ENCODE measurements around the gene HOXA4. TPM values are rescaled to one million over a fixed set of nuclear protein-coding genes. Genes with fewer than 3 reads are reported as not detected.
A peak's percentile ranks its signal among the peaks of the same experiment; 100 is the strongest.

The HOXA4 gene
- total RNA-seq, 1 donor from 2014 or later = 14.6 TPM

DNA sequence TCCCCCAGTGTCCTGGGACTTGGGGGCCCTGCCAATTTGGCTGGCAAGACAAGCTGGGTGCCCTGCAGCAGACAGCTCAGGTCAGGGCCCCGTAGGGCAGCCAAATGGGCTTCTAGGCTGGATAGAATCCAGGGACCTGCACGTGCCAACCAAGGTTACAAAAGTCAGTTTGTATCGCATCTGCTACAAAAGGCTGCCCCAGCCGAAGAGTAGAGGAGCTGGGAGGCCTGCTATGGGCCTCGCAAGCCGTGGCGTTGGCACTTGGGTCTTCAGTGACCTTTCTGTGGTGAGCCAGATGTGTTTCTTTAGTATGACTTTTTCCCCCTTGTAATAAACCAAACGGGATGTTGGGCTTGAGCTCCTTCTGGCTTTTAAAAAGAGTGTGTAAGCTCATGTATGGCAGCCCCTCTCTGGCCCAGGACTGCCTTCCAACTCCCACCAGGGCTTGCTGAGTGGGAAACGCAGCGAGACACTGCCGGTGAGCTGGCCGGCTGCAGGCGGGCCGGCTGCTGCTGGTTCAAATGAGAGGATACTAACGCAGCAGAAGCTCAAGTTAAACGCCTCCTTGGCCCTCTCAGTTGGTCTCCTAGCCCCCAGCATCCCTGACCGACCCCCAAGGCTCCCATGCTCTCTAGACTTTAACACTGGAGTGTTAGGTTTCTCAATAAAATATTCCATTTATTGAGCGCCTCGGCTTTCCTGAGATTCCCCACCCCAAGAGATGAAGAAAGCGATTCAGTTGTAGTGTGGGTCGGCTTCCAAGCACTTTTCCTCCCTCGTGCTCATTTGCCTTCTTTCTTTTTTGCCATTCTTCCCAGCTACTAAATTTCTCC, 46.6 kb upstream of the HOXA4 start:
- TF ChIP-seq, protein P1, sequence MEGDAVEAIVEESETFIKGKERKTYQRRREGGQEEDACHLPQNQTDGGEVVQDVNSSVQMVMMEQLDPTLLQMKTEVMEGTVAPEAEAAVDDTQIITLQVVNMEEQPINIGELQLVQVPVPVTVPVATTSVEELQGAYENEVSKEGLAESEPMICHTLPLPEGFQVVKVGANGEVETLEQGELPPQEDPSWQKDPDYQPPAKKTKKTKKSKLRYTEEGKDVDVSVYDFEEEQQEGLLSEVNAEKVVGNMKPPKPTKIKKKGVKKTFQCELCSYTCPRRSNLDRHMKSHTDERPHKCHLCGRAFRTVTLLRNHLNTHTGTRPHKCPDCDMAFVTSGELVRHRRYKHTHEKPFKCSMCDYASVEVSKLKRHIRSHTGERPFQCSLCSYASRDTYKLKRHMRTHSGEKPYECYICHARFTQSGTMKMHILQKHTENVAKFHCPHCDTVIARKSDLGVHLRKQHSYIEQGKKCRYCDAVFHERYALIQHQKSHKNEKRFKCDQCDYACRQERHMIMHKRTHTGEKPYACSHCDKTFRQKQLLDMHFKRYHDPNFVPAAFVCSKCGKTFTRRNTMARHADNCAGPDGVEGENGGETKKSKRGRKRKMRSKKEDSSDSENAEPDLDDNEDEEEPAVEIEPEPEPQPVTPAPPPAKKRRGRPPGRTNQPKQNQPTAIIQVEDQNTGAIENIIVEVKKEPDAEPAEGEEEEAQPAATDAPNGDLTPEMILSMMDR (conservative IDR thresholded peaks at IDR 0.05; ENCODE audit: low read depth, low read length) = no peak
- peak overlapping the region; percentile 64 for H3K4me3 ChIP-seq (ENCODE audit: low read depth, low read length)
- no peak for DNase-seq (ENCODE audit: low read depth)

DNA sequence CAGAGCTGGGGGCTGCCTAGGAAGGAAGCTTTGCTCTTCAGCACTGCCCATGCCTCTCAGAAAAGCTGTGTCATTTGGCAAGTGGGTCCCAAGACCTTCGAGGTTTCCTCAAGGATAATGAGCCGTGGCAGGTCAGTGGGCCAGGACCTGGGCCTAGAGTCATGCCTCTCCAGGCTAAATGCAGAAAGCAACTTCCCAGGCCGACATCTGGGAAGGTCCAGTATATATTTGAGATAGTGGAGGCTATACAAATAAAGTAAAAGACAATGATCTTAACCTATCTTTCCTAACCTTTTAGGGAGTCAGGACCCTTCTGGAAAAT, 45.9 kb upstream of the HOXA4 start:
- TF ChIP-seq, protein P1 (conservative IDR thresholded peaks at IDR 0.05; ENCODE audit: low read depth, low read length) = no peak
- DNase-seq (ENCODE audit: low read depth) = no peak
- H3K4me3 ChIP-seq (ENCODE audit: low read depth, low read length) = peak overlapping the region; percentile 13

DNA sequence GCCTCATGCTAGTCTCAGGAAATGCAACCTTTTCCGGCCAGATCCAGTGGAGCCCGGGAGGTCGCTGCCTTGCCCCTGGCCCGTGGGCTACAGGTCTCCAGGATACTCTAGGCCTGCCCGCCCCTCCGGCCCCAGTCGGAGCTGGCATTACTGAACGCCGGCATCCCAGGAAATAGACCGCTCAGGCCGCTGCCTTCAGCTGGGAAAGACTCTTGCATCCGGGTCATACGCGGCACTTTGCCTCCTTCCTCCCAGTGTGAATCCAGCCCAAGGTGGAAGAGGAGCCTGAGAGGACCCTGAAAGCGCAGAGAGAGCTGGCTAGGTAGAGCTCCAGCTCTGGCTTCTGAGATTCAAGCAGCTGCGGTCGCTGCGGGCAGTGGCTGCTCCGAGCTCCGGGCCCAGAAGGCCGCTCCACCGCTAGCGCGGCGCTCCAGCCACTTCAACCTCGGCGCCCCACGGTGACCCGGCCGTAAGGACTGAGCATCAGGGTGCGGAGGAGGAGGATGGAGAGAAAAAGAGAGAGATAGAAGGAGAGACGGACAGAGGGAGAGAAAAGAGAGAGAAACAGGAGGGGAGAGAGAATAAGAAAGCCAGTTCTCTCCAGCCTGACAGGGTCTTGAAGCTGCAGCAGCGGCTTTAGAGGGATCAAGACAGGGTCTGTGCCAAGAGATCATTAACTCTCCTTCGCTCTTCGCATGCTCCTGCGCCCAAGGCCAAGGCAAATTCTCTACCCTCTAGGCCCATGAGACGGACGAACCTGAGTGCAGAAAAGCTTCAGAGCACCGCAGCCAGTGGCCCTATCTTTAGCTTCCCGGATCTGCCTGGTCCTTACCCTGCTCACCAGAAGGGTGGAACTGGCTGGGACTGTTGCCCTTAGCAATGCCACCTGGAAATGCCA, 45.3 kb upstream of the HOXA4 start:
- DNase-seq (ENCODE audit: low read depth) = no peak
- TF ChIP-seq, protein P1 (conservative IDR thresholded peaks at IDR 0.05; ENCODE audit: low read depth, low read length) = no peak
- H3K4me3 ChIP-seq (ENCODE audit: low read depth, low read length) = peak overlapping the region; percentile 13

DNA sequence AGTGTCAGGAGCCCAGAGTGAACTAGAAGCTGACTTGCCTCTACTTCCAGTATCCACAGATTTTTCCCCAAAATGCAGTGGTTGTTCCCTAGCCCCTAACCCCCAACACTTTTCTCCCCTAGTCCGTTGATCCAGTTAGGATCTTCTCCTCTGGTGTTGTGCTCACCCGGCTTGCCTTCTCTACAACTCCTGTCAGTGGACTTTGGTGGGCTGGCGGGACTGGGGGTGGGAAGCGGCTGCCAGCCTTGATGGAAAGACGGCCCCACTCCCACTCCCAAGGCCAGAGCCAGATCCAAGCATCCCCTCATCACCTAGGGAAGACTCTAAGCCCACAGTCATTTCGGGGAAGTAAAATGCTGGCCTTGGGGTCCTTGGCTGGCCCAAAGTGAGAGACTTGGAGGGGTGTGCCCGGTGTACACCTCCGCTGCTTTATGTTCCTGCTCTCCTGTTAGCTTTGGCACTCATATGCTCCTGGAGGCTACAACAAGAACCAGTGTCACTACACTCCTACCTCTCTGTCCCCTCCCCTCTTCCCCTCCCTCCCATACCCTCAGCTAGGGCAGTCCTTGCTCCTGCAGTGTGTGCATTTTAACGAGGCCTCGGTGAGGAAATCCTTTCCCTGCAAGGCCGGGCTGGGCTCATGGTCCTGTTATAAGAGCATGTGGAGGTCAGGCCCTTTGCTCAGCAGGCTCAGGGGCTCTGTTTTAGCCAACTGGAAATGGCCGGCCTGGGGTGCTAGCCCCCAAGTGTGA, 44.5 kb upstream of the HOXA4 start:
- H3K4me3 ChIP-seq (ENCODE audit: low read depth, low read length) = peak overlapping the region; percentile 74
- TF ChIP-seq, protein P1 (conservative IDR thresholded peaks at IDR 0.05; ENCODE audit: low read depth, low read length) = no peak
- DNase-seq (ENCODE audit: low read depth) = no peak

DNA sequence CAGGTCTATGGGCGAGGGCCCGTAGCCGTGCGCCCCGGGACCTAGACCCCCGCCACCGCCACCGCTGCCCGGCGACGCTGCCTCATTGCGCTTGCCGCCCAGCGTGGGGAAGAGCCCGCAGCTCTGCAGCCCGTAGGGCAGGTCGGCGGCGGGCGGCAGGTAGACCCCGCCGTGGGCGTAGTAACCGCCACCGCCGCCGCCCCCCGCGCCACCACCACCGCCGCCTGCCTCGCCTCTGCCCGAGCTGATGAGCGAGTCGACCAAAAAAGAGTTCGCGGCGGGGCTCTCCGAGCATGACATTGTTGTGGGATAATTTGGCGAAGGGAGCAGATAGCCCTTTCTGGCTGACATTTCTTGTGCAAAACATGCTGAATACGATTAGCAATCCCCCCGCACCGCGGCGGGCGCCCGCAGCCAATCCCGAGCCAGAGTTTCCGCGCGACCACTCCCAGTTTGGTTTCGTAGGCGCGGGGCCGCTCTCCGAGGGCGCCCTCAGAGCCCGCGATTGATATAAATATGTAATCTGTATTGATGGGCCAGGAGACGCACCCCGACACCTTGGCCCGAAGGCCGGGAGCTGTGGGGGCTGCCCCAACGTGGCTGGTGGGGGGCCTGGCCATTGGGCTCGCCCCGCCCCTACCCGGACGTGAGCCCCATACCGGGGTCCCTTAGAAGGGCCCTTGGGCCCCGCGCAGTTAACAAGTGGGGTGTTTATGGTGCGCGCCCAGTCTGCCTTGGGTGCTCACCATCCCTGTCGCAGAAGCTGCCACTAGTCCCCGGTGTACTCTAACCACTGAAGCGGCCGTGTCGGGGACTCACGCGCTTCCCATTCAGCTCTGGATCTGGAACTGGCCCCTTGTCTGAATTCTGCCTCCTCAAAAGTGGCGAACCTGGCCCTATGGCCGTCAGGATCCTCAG, 43.7 kb upstream of the HOXA4 start, which contains the start of gene HOXA10:
Gene HOXA10, minus strand, starts transcription at position 365 of the 918 bp plus-strand sequence. Its CDS starts 14 bp downstream, at position 351.
- peak within 1 kb of the TSS; percentile 74 for H3K4me3 ChIP-seq (ENCODE audit: low read depth, low read length)
- TF ChIP-seq, protein P1 (conservative IDR thresholded peaks at IDR 0.05; ENCODE audit: low read depth, low read length) = no peak
- DNase-seq (ENCODE audit: low read depth) = no peak

DNA sequence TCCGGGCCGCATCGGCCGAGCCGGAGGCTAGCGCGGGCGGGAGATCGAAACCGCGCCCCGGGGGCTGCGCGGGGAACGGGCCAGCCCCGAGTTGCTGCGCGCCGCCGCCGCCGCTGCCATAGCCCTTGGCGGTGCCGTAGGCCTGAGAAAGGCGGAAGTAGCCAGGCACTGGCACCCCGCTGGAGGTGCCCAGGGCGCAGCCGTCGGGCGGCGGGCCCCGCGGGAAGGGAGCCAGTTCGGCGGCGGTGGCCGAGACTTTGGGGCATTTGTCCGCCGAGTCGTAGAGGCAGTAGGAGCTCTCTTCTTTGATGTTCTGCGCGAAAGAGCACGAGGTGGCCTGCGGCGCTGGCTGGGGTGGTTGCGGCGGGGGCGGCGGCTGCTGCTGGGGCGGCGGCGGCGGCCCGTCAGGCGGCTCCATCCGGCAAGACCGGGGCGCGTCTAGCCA, 43.0 kb upstream of the HOXA4 start:
- no peak for DNase-seq (ENCODE audit: low read depth)
- H3K4me3 ChIP-seq (ENCODE audit: low read depth, low read length) = peak overlapping the region; percentile 74
- TF ChIP-seq, protein P1 (conservative IDR thresholded peaks at IDR 0.05; ENCODE audit: low read depth, low read length) = no peak

Data from epithelial cell of proximal tubule (primary cell).